ENCODE results near the gene PTMA.

- TF ChIP-seq POLR2A (IDR thresholded peaks at IDR 0.05) (no peak), CTCF (IDR thresholded peaks at IDR 0.05) (no peak), EP300 (IDR thresholded peaks at IDR 0.05; ENCODE audit: low read depth) (no peak), POLR2AphosphoS5 (IDR thresholded peaks at IDR 0.05) (no peak)
These were observed 37.1 kb downstream of the PTMA start for GRCh38 chr2:231745303-231746038.

Data from transverse colon (tissue), 4 donors.